ENCODE measurements around the gene CCNB1IP1.
A peak's percentile ranks its signal among the peaks of the same experiment; 100 is the strongest.

The CCNB1IP1 gene

DNA sequence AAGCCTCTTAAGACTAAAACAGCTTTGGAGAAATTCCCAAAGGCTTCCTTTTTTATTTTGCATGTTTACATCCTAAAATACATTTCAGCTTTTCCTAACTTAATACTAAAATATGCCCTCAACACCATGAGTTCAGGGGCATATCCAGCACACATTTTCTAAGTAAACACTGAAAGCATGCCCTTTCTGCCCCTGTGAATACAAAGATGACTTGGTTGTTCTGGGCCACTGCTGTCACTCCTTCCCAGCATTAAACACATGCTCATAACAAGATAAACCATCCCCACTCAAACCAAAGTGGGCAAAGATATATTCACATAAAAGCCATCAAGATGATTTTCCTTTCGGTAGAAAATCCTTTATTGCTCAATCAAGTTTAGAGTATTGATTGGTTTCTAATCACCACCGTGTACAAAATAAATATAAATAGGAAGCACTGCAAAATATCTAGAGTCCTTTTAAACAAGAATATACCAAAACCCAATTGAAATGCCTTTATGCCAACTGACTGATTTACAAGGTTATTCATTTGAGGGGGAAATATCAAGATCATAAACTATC, 1.9 kb downstream of the CCNB1IP1 start:
- H3K4me2 ChIP-seq (ENCODE audit: low read length): no peak overlapping the region
- no peaks in the 10 kb centered on the region for H3K36me3 ChIP-seq (ENCODE audit: control insufficient read depth, insufficient read depth, low read length)
- no peaks in the 10 kb centered on the region for H3K27me3 ChIP-seq (ENCODE audit: control insufficient read depth, insufficient read depth, low read length)
- H3K27ac ChIP-seq: no peak overlapping the region
- no peak overlapping the region for H3K9ac ChIP-seq
- H3K9me3 ChIP-seq (ENCODE audit: control insufficient read depth, low read length): no peaks in the 10 kb centered on the region
- H2AFZ ChIP-seq: no peak overlapping the region
- no peak overlapping the region for H3K4me3 ChIP-seq (ENCODE audit: low read depth, low read length)
- TF ChIP-seq, protein P1, sequence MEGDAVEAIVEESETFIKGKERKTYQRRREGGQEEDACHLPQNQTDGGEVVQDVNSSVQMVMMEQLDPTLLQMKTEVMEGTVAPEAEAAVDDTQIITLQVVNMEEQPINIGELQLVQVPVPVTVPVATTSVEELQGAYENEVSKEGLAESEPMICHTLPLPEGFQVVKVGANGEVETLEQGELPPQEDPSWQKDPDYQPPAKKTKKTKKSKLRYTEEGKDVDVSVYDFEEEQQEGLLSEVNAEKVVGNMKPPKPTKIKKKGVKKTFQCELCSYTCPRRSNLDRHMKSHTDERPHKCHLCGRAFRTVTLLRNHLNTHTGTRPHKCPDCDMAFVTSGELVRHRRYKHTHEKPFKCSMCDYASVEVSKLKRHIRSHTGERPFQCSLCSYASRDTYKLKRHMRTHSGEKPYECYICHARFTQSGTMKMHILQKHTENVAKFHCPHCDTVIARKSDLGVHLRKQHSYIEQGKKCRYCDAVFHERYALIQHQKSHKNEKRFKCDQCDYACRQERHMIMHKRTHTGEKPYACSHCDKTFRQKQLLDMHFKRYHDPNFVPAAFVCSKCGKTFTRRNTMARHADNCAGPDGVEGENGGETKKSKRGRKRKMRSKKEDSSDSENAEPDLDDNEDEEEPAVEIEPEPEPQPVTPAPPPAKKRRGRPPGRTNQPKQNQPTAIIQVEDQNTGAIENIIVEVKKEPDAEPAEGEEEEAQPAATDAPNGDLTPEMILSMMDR (IDR thresholded peaks at IDR 0.05): no peak
- H3K4me1 ChIP-seq: peaks cover 5% of the 10 kb centered on the region
- H3K79me2 ChIP-seq: no peaks in the 10 kb centered on the region

DNA sequence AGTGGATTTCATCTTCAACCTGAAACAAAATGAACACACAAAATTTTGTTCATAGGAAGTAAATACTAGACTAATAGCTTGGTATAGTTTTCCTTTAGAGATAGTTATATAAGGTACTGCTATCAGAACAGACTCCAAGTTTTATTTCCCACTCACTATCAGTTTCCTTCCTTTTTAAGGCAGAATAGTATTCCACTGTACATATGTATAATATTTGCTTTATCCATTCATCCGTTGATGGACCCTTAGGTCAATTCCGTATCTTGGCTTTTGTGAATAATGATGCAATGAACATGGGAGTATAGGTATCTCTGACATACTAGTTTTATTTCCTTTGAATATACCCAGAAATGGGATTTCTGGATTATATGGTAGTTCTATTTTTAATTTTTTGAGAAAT, 3.7 kb downstream of the CCNB1IP1 start:
- TF ChIP-seq, protein P1 (IDR thresholded peaks at IDR 0.05): no peak
- Histone ChIP-seq H3K27me3 (ENCODE audit: control insufficient read depth, insufficient read depth, low read length) (no peaks in the 10 kb centered on the region), H3K27ac (no peak overlapping the region), H2AFZ (no peak overlapping the region), H3K9ac (no peak overlapping the region), H3K36me3 (ENCODE audit: control insufficient read depth, insufficient read depth, low read length) (no peaks in the 10 kb centered on the region), H3K9me3 (ENCODE audit: control insufficient read depth, low read length) (no peaks in the 10 kb centered on the region), H3K4me3 (ENCODE audit: low read depth, low read length) (no peak overlapping the region), H3K4me2 (ENCODE audit: low read length) (no peak overlapping the region), H3K4me1 (peaks cover 5% of the 10 kb centered on the region), H3K79me2 (no peaks in the 10 kb centered on the region)

DNA sequence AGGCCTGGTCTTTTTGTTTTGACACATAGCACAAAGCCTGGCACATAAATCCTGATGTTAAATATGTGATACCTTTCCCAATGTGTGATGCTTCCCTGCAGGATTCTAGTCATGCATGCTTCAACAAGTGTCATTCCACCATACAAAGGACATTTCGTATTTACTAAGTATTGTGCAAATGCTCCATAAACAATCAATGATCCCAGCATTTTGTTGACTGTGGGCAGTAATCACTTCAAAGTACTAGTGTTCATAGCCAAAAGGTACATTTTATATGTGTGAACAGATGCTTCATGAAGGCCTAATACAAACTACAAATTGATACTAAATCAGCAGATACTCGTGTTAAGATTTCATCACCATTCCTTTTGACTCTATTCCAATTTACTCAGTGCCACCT, 4.4 kb downstream of the CCNB1IP1 start:
- no peaks in the 10 kb centered on the region for H3K27me3 ChIP-seq (ENCODE audit: control insufficient read depth, insufficient read depth, low read length)

DNA sequence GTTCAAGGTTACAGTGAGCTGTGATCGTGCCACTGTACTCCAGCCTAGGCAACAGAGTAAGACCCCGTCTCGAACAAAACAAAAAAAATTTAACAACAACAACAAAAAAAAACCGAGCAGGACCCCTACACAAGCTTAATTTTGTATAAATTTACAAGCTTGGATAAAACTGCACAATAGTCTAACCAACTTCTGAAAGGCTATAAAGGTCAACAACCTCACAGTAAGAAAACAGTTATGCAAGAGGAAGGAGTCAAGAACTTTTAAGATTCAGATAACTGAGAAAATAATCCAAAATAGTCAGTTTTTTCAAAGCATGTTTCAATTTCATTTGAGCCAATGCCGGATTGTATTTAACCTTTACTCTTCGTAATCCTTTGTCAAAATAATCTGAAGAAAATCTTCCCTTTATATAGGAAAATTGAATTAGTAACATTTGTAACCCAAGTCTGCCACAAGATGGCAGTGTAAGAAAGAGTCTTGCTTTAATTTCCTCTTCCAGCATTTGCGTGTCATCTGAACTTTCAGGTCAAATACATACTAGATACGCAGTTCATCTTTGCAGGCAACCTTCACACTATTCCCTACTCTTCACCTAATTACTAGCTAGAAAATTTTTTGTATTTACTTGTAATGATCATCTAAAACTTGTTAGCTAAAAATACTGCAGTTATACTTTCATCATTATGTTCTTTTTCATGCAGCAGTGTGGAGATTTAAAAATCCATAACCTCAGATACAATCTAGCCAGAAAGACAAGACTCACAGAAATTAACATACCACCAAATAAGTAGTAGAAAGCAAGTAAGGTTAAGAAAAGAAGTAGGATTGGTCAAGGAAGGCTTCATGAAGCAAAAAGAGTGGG, 5.8 kb downstream of the CCNB1IP1 start:
- H3K4me1 ChIP-seq: peaks cover 5% of the 10 kb centered on the region
- H3K9me3 ChIP-seq (ENCODE audit: control insufficient read depth, low read length): no peaks in the 10 kb centered on the region
- no peak overlapping the region for H3K4me2 ChIP-seq (ENCODE audit: low read length)
- H3K9ac ChIP-seq: no peak overlapping the region
- H3K79me2 ChIP-seq: peaks cover 2% of the 10 kb centered on the region
- H3K27ac ChIP-seq: no peak overlapping the region
- no peak overlapping the region for H3K4me3 ChIP-seq (ENCODE audit: low read depth, low read length)
- TF ChIP-seq, protein P1 (IDR thresholded peaks at IDR 0.05): peak; percentile 86
- no peaks in the 10 kb centered on the region for H3K36me3 ChIP-seq (ENCODE audit: control insufficient read depth, insufficient read depth, low read length)
- no peaks in the 10 kb centered on the region for H3K27me3 ChIP-seq (ENCODE audit: control insufficient read depth, insufficient read depth, low read length)
- peak overlapping the region; percentile 56 for H2AFZ ChIP-seq

More for the DNA sequence above, 4.4 kb downstream of the CCNB1IP1 start:
- Histone ChIP-seq H3K9me3 (ENCODE audit: control insufficient read depth, low read length) (no peaks in the 10 kb centered on the region), H3K79me2 (no peaks in the 10 kb centered on the region), H2AFZ (no peak overlapping the region), H3K36me3 (ENCODE audit: control insufficient read depth, insufficient read depth, low read length) (no peaks in the 10 kb centered on the region), H3K9ac (no peak overlapping the region), H3K27ac (no peak overlapping the region), H3K4me2 (ENCODE audit: low read length) (no peak overlapping the region), H3K4me1 (peaks cover 5% of the 10 kb centered on the region), H3K4me3 (ENCODE audit: low read depth, low read length) (no peak overlapping the region)
- TF ChIP-seq, protein P1 (IDR thresholded peaks at IDR 0.05): no peak
